T-helper 1 cell (primary cell): ENCODE results near the gene TFB2M.

Experiments
- DNase-seq, 5 donors: peaks; one replicate each; pipeline ENCODE4 v3.0.0-alpha.2; 2012 to 2020

TFB2M gene

GRCh38 chr1:246512230-246512629 lies 53.8 kb downstream of the TFB2M start:
- no peak for DNase-seq

GRCh38 chr1:246511203-246511602 lies 54.9 kb downstream of the TFB2M start:
- no peak for DNase-seq

- no peak for DNase-seq
Measured at GRCh38 chr1:246510147-246511030, 55.7 kb downstream of the TFB2M start.

GRCh38 chr1:246508897-246509688 lies 57.0 kb downstream of the TFB2M start:
- DNase-seq = no peak

- peak; percentile 60 to 81 (median 65) for DNase-seq
Measured at GRCh38 chr1:246506674-246507481, 59.2 kb downstream of the TFB2M start, which contains the start of gene SMYD3. SMYD3 (minus strand) TSS chr1:246507279.

GRCh38 chr1:246506367-246506673 lies 59.7 kb downstream of the TFB2M start:
- DNase-seq = no peak

- DNase-seq = no peak
Measured at GRCh38 chr1:246503341-246503740, 62.7 kb downstream of the TFB2M start.

GRCh38 chr1:246497331-246497915 lies 68.6 kb downstream of the TFB2M start:
- DNase-seq = peak in 2 of 5 donors; percentile 35 to 68

- DNase-seq = peak in 1 of 5 donors; percentile 36
Measured at GRCh38 chr1:246492611-246493245, 73.3 kb downstream of the TFB2M start.

GRCh38 chr1:246491551-246492053 lies 74.5 kb downstream of the TFB2M start:
- DNase-seq = no peak
